GM23338 (cell line): ENCODE results near the gene TRIM63. TPM values are rescaled to one million over a fixed set of nuclear protein-coding genes. Genes with fewer than 3 reads are reported as not detected.

ENCODE experiments used
- ATAC-seq: fragments of 200-7000 bp; cut with Tn5 transposase; 3 replicates; pipeline ENCODE4 v1.9.1; 2020
- DNase-seq: peaks from one replicate; pipeline ENCODE4 v3.0.0-alpha.2; 2015; ENCODE audit warnings: low spot score
- H2AFZ ChIP-seq: fragments of 200-600 bp; sonication (generic); 2 replicates; pipeline ENCODE4 v1.8.0; 2016; ENCODE audit warnings: antibody characterized with exemption, mild to moderate bottlenecking, moderate library complexity
- H3F3A ChIP-seq: fragments of 200-600 bp; sonication (generic); replicated peaks from 2 replicates; pipeline ENCODE4 v1.8.0; 2017; ENCODE audit warnings: antibody characterized with exemption, mixed run types, low read depth
- H3K27ac ChIP-seq: fragments of 200-600 bp; sonication (generic); 2 replicates; pipeline ENCODE4 v1.6.1; 2016; ENCODE audit warnings: low read depth
- H3K27me3 ChIP-seq: fragments of 200-600 bp; sonication (generic); 2 replicates; pipeline ENCODE4 v1.8.0; 2016; ENCODE audit warnings: mild to moderate bottlenecking, mixed run types, moderate library complexity; ENCODE audit not compliant: insufficient read depth
- H3K36me3 ChIP-seq: fragments of 200-600 bp; sonication (generic); 2 replicates; pipeline ENCODE4 v1.8.0; 2016; ENCODE audit warnings: mild to moderate bottlenecking; ENCODE audit not compliant: insufficient read depth
- H3K4me1 ChIP-seq: fragments of 200-600 bp; sonication (generic); 2 replicates; pipeline ENCODE4 v1.8.0; 2016; ENCODE audit warnings: mild to moderate bottlenecking, moderate library complexity; ENCODE audit not compliant: insufficient read depth
- H3K4me2 ChIP-seq: fragments of 200-600 bp; sonication (generic); 2 replicates; pipeline ENCODE4 v1.7.1; 2017; ENCODE audit warnings: mixed run types
- H3K4me3 ChIP-seq: fragments of 200-600 bp; sonication (generic); 2 replicates; pipeline ENCODE4 v1.6.1; 2016; ENCODE audit warnings: mixed run types
- H3K79me2 ChIP-seq: fragments of 200-600 bp; sonication (generic); replicated peaks from 2 replicates; pipeline ENCODE4 v1.8.0; 2017; ENCODE audit warnings: mild to moderate bottlenecking; ENCODE audit not compliant: insufficient read depth
- H3K9me2 ChIP-seq: fragments of 200-600 bp; sonication (generic); 2 replicates; pipeline ENCODE4 v1.8.0; 2017; ENCODE audit not compliant: insufficient read depth
- H4K20me1 ChIP-seq: fragments of 200-600 bp; sonication (generic); replicated peaks from 2 replicates; pipeline ENCODE4 v1.8.0; 2017; ENCODE audit warnings: mild to moderate bottlenecking; ENCODE audit not compliant: insufficient read depth
- H3K27ac Mint-ChIP-seq: 2 replicates; pipeline ENCODE4 v1.8.0; 2020; ENCODE audit warnings: inconsistent platforms, mild to moderate bottlenecking, moderate library complexity, mixed read lengths
- H3K27me3 Mint-ChIP-seq: 3 replicates; pipeline ENCODE4 v1.8.0; 2022; ENCODE audit warnings: low read depth, mild to moderate bottlenecking, moderate library complexity, mixed read lengths, inconsistent platforms; ENCODE audit not compliant: insufficient read depth, poor library complexity
- H3K36me3 Mint-ChIP-seq: 3 replicates; pipeline ENCODE4 v1.8.0; 2021; ENCODE audit warnings: low read depth, mild to moderate bottlenecking, inconsistent platforms, moderate library complexity, mixed read lengths
- H3K4me1 Mint-ChIP-seq: 3 replicates; pipeline ENCODE4 v1.8.0; 2020; ENCODE audit warnings: mild to moderate bottlenecking, inconsistent platforms, mixed read lengths
- H3K4me3 Mint-ChIP-seq: 3 replicates; pipeline ENCODE4 v1.8.0; 2021; ENCODE audit warnings: moderate library complexity, mild to moderate bottlenecking, inconsistent platforms, mixed read lengths
- H3K9me3 Mint-ChIP-seq: 3 replicates; pipeline ENCODE4 v1.8.0; 2020; ENCODE audit warnings: moderate library complexity, mild to moderate bottlenecking, inconsistent platforms, mixed read lengths
- CREB1 ChIP-seq: fragments of 250-450 bp; sonication (Bioruptor Pico); IDR thresholded peaks from 2 replicates; pipeline ENCODE4 v1.5.0; 2020; ENCODE audit warnings: low read depth, mild to moderate bottlenecking, moderate library complexity
- EZH2 ChIP-seq: fragments of 200-600 bp; sonication (generic); IDR thresholded peaks from one replicate; pipeline ENCODE4 v1.8.0; 2017; ENCODE audit warnings: antibody characterized with exemption, mild to moderate bottlenecking, low read depth; ENCODE audit not compliant: unreplicated experiment
- EZH2phosphoT487 ChIP-seq: fragments of 200-600 bp; sonication (generic); IDR thresholded peaks from one replicate; pipeline ENCODE4 v1.8.1; 2018; ENCODE audit warnings: antibody characterized with exemption; ENCODE audit not compliant: unreplicated experiment
- JUNB ChIP-seq: IDR thresholded peaks from one replicate; pipeline ENCODE4 v1.6.1; 2016; ENCODE audit warnings: antibody characterized with exemption; ENCODE audit not compliant: unreplicated experiment
- POLR2AphosphoS5 ChIP-seq: IDR thresholded peaks from 2 replicates; pipeline ENCODE4 v1.6.1; 2016; ENCODE audit warnings: antibody characterized with exemption, low read depth
- STAT1 ChIP-seq: IDR thresholded peaks from one replicate; pipeline ENCODE4 v1.6.1; 2016; ENCODE audit warnings: antibody characterized with exemption; ENCODE audit not compliant: unreplicated experiment
- ZNF114 ChIP-seq: fragments of 250-450 bp; sonication (Bioruptor Pico); IDR thresholded peaks from 2 replicates; pipeline ENCODE4 v1.5.0; 2020; ENCODE audit warnings: mild to moderate bottlenecking, moderate library complexity
- polyA plus RNA-seq: library from polyadenylated mRNA; unstranded; fragments of >200 nt; fragmentation: Nextera tagmentation; extraction: Ambion mirVana; gene quantifications from 2 replicates; pipeline ENCODE4 v1.2.1, GENCODE V29; 2016
- total RNA-seq: library from RNA; depleted of rRNA; stranded (reverse); fragments of >200 nt; shearing (Covaris generic); gene quantifications from 2 replicates; pipeline ENCODE4 v1.2.3, GENCODE V29; 2014
- TF ChIP-seq, protein P1 (sequence below), 2 experiments: fragments of 200-600 bp in 1 of 2; sonication (generic) in 1 of 2; conservative IDR thresholded peaks; 2 replicates each; pipeline versions ENCODE4 v1.5.1 to v1.6.1; 2016 to 2017; ENCODE audit warnings: antibody characterized with exemption in 2 of 2, low read depth in 2 of 2, mild to moderate bottlenecking in 2 of 2, moderate library complexity in 1 of 2
- TF ChIP-seq, protein P2 (sequence below): IDR thresholded peaks from one replicate; pipeline ENCODE4 v1.6.1; 2018; ENCODE audit warnings: antibody characterized with exemption; ENCODE audit not compliant: unreplicated experiment

TRIM63 gene
- total and polyA plus RNA-seq, 2 experiments from 2014 or later, result 0.17 TPM; not detected in 1

DNA sequence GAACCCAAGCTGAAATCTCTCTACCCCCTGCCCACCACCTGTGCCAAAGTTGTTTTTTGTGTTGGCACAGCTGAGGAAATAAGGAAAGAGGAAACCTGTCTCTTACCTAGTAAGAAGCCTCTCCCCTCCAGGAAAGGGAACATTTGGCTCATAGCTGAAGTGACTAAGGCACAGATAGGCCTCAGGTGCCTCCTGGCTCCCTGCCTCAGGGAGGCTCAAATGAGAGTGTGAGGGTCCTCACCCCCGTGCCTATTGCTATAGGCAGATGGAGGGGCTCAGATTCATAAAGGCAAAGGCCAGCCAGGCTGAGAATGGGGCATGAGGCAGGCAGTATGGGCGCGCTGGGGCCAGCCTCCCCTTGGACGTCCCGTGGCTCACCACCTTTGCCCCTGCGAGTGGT lies 29.0 kb downstream of the TRIM63 start:
- H3K4me3 Mint-ChIP-seq, result no peak overlapping the region
- H3K9me2 ChIP-seq, result no peaks in the 10 kb centered on the region

DNA sequence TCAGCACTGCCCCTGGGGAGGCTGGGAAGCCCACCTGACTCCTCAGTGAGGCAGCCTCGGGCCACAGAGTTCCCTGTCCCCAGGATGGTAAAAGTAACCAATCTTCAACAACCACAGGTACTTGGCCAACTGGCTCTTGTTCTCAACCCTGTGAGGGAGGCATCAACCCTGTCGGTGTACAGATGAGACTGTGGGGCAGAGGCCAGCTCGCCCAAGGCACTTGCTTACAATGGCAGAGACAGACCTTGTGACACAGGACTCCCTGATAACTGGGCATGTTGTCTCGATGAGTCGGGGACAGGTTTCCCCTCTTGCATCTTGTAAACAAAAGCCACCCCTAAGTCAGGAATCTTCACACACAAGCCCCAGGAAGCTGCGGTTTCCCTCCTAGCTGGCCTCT lies 29.5 kb downstream of the TRIM63 start:
- no peaks in the 10 kb centered on the region for H3K36me3 ChIP-seq
- Mint-ChIP-seq H3K9me3 (no peaks in the 10 kb centered on the region; the same call in 2 of the 3 replicates), H3K27me3 (peaks cover 35% of the 10 kb centered on the region), H3K27ac (no peak overlapping the region), H3K4me1 (peaks cover 5% of the 10 kb centered on the region; the same call in 2 of the 3 replicates), H3K36me3 (no peaks in the 10 kb centered on the region), H3K4me3 (no peak overlapping the region)
- no peak for ATAC-seq
- H2AFZ ChIP-seq, result no peak overlapping the region
- H3K27me3 ChIP-seq, result peaks cover 39% of the 10 kb centered on the region
- no peak overlapping the region for H3K27ac ChIP-seq
- TF ChIP-seq JUNB (no peak), EZH2phosphoT487 (no peak), ZNF114 (CRISPR knock-in tag) (no peak)
- TF ChIP-seq, protein P1, sequence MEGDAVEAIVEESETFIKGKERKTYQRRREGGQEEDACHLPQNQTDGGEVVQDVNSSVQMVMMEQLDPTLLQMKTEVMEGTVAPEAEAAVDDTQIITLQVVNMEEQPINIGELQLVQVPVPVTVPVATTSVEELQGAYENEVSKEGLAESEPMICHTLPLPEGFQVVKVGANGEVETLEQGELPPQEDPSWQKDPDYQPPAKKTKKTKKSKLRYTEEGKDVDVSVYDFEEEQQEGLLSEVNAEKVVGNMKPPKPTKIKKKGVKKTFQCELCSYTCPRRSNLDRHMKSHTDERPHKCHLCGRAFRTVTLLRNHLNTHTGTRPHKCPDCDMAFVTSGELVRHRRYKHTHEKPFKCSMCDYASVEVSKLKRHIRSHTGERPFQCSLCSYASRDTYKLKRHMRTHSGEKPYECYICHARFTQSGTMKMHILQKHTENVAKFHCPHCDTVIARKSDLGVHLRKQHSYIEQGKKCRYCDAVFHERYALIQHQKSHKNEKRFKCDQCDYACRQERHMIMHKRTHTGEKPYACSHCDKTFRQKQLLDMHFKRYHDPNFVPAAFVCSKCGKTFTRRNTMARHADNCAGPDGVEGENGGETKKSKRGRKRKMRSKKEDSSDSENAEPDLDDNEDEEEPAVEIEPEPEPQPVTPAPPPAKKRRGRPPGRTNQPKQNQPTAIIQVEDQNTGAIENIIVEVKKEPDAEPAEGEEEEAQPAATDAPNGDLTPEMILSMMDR (conservative IDR thresholded peaks at IDR 0.05; ENCODE audit: low read depth in 2 of 2), result no peak
- H3K4me2 ChIP-seq, result no peak overlapping the region
- no peak overlapping the region for H3K4me3 ChIP-seq
- H4K20me1 ChIP-seq, result no peaks in the 10 kb centered on the region
- no peaks in the 10 kb centered on the region for H3K79me2 ChIP-seq
- H3F3A ChIP-seq, result no peaks in the 10 kb centered on the region
- H3K4me1 ChIP-seq, result peaks cover 6% of the 10 kb centered on the region; the same call in 1 of the 2 replicates
- no peaks in the 10 kb centered on the region for H3K9me2 ChIP-seq
- no peak for DNase-seq

More for the DNA sequence above, 29.0 kb downstream of the TRIM63 start:
- Histone ChIP-seq H3K27ac (no peak overlapping the region), H3F3A (no peaks in the 10 kb centered on the region), H3K4me3 (no peak overlapping the region), H3K27me3 (peaks cover 42% of the 10 kb centered on the region), H2AFZ (no peak overlapping the region), H3K79me2 (no peaks in the 10 kb centered on the region), H3K36me3 (no peaks in the 10 kb centered on the region), H3K4me1 (peaks cover 6% of the 10 kb centered on the region; the same call in 1 of the 2 replicates), H3K4me2 (no peak overlapping the region), H4K20me1 (no peaks in the 10 kb centered on the region)
- H3K9me3 Mint-ChIP-seq, result no peaks in the 10 kb centered on the region; the same call in 2 of the 3 replicates
- peaks cover 39% of the 10 kb centered on the region for H3K27me3 Mint-ChIP-seq
- DNase-seq, result no peak
- TF ChIP-seq STAT1 (no peak), ZNF114 (CRISPR knock-in tag) (no peak), POLR2AphosphoS5 (no peak), EZH2 (no peak), EZH2phosphoT487 (no peak), CREB1 (no peak)
- TF ChIP-seq, protein P2, sequence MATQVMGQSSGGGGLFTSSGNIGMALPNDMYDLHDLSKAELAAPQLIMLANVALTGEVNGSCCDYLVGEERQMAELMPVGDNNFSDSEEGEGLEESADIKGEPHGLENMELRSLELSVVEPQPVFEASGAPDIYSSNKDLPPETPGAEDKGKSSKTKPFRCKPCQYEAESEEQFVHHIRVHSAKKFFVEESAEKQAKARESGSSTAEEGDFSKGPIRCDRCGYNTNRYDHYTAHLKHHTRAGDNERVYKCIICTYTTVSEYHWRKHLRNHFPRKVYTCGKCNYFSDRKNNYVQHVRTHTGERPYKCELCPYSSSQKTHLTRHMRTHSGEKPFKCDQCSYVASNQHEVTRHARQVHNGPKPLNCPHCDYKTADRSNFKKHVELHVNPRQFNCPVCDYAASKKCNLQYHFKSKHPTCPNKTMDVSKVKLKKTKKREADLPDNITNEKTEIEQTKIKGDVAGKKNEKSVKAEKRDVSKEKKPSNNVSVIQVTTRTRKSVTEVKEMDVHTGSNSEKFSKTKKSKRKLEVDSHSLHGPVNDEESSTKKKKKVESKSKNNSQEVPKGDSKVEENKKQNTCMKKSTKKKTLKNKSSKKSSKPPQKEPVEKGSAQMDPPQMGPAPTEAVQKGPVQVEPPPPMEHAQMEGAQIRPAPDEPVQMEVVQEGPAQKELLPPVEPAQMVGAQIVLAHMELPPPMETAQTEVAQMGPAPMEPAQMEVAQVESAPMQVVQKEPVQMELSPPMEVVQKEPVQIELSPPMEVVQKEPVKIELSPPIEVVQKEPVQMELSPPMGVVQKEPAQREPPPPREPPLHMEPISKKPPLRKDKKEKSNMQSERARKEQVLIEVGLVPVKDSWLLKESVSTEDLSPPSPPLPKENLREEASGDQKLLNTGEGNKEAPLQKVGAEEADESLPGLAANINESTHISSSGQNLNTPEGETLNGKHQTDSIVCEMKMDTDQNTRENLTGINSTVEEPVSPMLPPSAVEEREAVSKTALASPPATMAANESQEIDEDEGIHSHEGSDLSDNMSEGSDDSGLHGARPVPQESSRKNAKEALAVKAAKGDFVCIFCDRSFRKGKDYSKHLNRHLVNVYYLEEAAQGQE, result no peak
- TF ChIP-seq, protein P1 (conservative IDR thresholded peaks at IDR 0.05; ENCODE audit: low read depth in 2 of 2), result no peak
- no peaks in the 10 kb centered on the region for H3K36me3 Mint-ChIP-seq
- no peak for ATAC-seq
- H3K4me1 Mint-ChIP-seq, result peaks cover 5% of the 10 kb centered on the region; the same call in 2 of the 3 replicates
- H3K27ac Mint-ChIP-seq, result no peak overlapping the region
